ENCODE measurements around the gene TJP3.

Gene TJP3

DNA sequence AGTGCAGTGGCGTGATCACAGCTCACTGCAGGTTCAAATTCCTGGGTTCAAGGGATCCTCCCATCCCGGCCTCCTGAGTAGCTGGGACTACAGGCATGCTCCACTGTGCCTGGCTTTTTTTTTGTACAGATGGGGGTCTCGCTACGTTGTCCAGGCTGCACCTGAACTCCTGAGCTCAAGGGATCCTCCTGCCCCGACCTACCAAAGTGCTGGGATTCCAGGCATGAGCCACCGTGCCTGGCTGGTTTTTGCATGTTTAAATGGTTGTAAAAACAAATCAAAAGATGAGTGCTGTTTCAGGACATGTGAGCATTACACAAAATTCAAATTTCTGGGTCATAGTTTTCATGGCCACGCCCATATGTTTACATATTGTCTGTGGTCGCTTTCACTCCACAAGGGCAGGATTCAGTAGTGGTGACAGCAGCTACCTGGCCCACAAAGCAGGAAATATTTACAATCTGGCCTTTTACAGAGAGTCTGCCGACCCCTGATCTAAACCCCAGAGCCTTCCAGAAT lies 72.7 kb downstream of the TJP3 start:
- Histone ChIP-seq H3K27ac (no peak overlapping the region), H3K9ac (ENCODE audit: insufficient read length) (no peak overlapping the region), H3K4me3 (no peak overlapping the region), H3K9me3 (ENCODE audit: low read depth, low read length) (no peaks in the 10 kb centered on the region), H3K36me3 (ENCODE audit: insufficient read depth, low read length) (no peaks in the 10 kb centered on the region)
- TF ChIP-seq EZH2 (IDR thresholded peaks at IDR 0.05) (no peak), FOXP2 (optimal IDR thresholded peaks at IDR 0.05; ENCODE audit: control extremely low read depth, extremely low read length, insufficient read depth) (no peak), POLR2AphosphoS5 (IDR thresholded peaks at IDR 0.05; ENCODE audit: borderline replicate concordance, low read depth, low read length) (no peak)
- no peak for DNase-seq (ENCODE audit: low read depth, low spot score)

DNA sequence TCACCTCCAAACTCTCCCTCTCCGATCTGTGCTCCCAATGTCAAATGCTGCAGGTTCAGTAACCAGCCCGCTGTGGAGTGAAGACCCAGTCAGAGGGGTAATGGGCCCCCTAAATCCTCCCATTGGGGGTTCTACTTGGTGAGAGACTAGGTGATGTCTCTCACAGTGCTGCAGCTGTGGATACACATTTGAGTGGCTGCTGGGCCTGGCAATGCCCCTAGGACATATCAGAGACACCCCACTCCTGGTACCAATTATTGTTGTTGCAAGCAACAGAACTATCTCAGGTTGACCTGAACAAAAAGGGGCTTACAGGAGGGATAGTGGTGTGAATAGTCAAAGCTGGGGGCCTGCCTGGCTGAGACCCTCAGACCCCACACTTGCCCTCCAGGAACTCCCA lies 73.4 kb downstream of the TJP3 start:
- no peak overlapping the region for H3K9ac ChIP-seq (ENCODE audit: insufficient read length)
- no peak for DNase-seq (ENCODE audit: low read depth, low spot score)
- H3K4me3 ChIP-seq: no peak overlapping the region
- H3K36me3 ChIP-seq (ENCODE audit: insufficient read depth, low read length): no peaks in the 10 kb centered on the region
- no peak overlapping the region for H3K27ac ChIP-seq
- no peak for TF ChIP-seq FOXP2 (optimal IDR thresholded peaks at IDR 0.05; ENCODE audit: control extremely low read depth, extremely low read length, insufficient read depth)
- TF ChIP-seq EZH2 (IDR thresholded peaks at IDR 0.05): no peak
- no peak; the same call in 1 of the 2 replicates for TF ChIP-seq POLR2AphosphoS5 (IDR thresholded peaks at IDR 0.05; ENCODE audit: borderline replicate concordance, low read depth, low read length)
- H3K9me3 ChIP-seq (ENCODE audit: low read depth, low read length): no peaks in the 10 kb centered on the region

DNA sequence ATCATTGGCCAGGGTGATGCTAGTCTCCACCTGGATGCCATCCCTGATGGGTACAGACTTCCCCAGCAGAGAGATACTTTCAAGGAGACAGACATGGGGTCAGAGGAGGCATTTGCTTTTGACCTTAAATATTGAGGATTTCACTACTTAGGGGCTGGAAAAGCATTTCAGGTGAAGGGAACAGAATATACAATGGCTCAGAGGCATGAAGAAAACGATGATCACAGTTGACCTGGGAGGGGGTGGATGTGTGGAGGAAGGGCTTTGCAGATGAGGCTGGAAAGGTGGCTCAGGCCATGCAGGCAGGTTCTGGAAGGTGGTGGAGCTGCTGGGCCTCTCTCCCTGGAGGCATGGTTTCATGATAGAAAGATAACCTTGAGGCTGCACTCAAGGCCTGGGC lies 74.1 kb downstream of the TJP3 start:
- DNase-seq (ENCODE audit: low read depth, low spot score): no peak
- TF ChIP-seq FOXP2 (optimal IDR thresholded peaks at IDR 0.05; ENCODE audit: control extremely low read depth, extremely low read length, insufficient read depth) (no peak), EZH2 (IDR thresholded peaks at IDR 0.05) (no peak), POLR2AphosphoS5 (IDR thresholded peaks at IDR 0.05; ENCODE audit: borderline replicate concordance, low read depth, low read length) (no peak)

DNA sequence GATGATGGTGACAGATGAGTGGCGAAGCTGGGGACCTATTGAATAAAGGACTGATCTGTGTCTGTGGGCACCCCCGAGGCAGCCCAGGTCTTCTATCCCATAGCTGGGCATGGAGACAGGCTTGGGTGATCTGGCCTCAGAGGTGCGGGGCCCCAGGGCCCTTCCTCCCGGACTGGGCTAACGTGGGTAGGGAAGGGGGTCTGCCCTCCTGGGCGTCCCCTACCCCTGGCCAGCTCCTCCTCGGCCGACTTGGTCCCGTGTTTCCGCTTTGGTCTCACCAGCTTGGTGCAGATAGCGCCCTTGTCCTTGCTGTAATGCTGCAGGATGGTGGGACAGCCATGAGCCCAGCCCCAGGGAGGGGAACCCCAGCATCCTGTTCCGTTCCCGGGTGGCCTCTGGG lies 74.7 kb downstream of the TJP3 start:
- no peak overlapping the region for H3K9ac ChIP-seq (ENCODE audit: insufficient read length)
- H3K36me3 ChIP-seq (ENCODE audit: insufficient read depth, low read length): no peaks in the 10 kb centered on the region
- TF ChIP-seq EZH2 (IDR thresholded peaks at IDR 0.05) (no peak), FOXP2 (optimal IDR thresholded peaks at IDR 0.05; ENCODE audit: control extremely low read depth, extremely low read length, insufficient read depth) (no peak), POLR2AphosphoS5 (IDR thresholded peaks at IDR 0.05; ENCODE audit: borderline replicate concordance, low read depth, low read length) (no peak)
- no peak for DNase-seq (ENCODE audit: low read depth, low spot score)
- no peaks in the 10 kb centered on the region for H3K9me3 ChIP-seq (ENCODE audit: low read depth, low read length)
- no peak overlapping the region for H3K27ac ChIP-seq
- H3K4me3 ChIP-seq: no peak overlapping the region

More for the DNA sequence above, 74.1 kb downstream of the TJP3 start:
- no peak overlapping the region for H3K27ac ChIP-seq
- no peaks in the 10 kb centered on the region for H3K36me3 ChIP-seq (ENCODE audit: insufficient read depth, low read length)
- no peak overlapping the region for H3K4me3 ChIP-seq
- H3K9me3 ChIP-seq (ENCODE audit: low read depth, low read length): no peaks in the 10 kb centered on the region
- H3K9ac ChIP-seq (ENCODE audit: insufficient read length): no peak overlapping the region

DNA sequence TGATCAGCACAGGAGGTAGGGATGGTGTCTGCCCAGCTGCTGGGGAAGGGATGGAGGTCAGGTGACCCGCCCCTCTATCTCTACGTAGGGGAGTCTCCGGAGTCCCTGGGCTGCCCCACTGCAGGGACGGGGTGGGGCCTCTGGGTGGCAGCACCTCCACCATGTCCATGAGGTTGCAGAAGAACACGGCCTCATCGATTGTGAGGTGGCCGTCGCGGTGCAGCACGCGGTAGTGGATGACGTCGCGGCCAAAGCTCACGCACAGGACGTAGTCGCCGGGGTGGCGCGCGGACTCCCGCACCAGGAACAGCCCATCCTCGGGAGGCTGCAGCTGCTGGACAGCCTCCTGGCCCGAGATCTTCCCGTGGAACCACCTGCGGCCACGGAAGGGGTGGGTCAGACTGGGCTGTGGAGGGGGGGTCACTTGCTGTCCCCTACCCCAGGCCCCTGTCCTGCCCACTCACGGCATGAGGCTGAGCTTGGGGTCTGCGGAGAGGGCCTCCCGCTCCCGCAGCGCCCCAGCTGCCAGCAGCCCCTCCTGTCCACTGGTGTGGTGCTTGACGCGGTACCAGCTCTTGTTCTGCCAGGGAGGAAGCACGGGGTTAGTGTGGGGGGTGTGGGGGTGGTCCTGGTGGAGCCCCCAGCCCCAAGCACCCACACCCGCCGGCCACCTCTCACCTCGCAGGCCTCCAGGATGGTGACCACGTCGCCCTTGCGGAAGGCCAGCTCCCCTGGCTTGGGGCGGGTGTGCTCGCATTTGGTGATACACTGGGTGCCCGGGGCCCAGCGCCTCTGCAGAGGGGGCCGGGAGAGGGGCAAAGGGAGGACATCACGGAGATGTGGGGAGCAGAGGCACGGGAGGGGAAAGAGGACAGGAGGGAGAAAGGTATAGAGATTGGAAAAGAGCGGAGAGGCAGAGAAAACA lies 75.7 kb downstream of the TJP3 start:
- no peak overlapping the region for H3K4me3 ChIP-seq
- TF ChIP-seq POLR2AphosphoS5 (IDR thresholded peaks at IDR 0.05; ENCODE audit: borderline replicate concordance, low read depth, low read length) (no peak), FOXP2 (optimal IDR thresholded peaks at IDR 0.05; ENCODE audit: control extremely low read depth, extremely low read length, insufficient read depth) (no peak), EZH2 (IDR thresholded peaks at IDR 0.05) (no peak)
- H3K9me3 ChIP-seq (ENCODE audit: low read depth, low read length): no peaks in the 10 kb centered on the region
- H3K27ac ChIP-seq: no peak overlapping the region
- H3K9ac ChIP-seq (ENCODE audit: insufficient read length): no peak overlapping the region
- no peaks in the 10 kb centered on the region for H3K36me3 ChIP-seq (ENCODE audit: insufficient read depth, low read length)
- DNase-seq (ENCODE audit: low read depth, low spot score): no peak

DNA sequence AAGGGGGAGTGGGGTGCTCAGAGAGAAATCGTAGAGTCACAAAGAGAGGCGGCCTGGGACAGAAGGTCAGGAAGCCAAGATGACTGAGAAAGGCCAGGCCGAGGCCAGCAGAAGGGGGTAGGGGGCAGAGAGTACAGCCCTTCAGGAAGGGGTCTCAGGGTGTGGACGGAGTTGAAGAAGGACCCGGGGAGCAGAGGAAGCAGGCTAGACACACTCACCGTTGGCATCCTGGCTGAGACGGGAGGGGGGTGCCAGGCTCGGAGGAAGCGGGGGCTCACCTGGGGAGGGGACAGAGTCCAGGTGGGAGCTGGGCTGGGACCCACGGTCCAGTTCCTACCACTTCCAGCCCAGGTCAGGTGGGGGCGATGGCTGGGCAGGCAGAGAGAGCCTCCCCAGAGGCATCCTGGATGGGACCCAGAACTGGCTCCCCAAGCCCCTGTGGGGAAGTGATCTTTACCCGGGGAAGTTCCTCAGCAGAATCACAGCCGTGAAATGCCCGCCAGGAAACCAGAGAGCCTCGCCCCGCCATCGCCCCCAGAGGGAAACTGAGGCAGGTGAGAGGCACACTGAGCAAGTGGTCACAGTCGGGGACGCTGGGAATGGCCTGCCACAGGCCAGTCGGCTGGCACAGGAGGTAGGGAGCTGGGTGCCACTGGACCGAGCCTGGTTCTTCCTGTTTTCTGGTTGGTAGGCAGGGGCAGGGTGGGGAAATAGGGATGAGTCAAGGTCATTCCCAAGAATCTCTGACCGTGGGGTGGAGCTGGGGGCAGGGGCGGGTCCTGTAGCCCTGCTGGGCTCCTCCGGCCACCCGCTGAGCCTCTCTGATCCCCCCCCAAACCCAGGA lies 76.6 kb downstream of the TJP3 start:
- Histone ChIP-seq H3K9ac (ENCODE audit: insufficient read length) (no peak overlapping the region), H3K9me3 (ENCODE audit: low read depth, low read length) (no peaks in the 10 kb centered on the region), H3K27ac (no peak overlapping the region), H3K4me3 (peak overlapping the region; percentile 72), H3K36me3 (ENCODE audit: insufficient read depth, low read length) (no peaks in the 10 kb centered on the region)
- TF ChIP-seq EZH2 (IDR thresholded peaks at IDR 0.05) (no peak), FOXP2 (optimal IDR thresholded peaks at IDR 0.05; ENCODE audit: control extremely low read depth, extremely low read length, insufficient read depth) (no peak), POLR2AphosphoS5 (IDR thresholded peaks at IDR 0.05; ENCODE audit: borderline replicate concordance, low read depth, low read length) (no peak)
- DNase-seq (ENCODE audit: low read depth, low spot score): no peak

DNA sequence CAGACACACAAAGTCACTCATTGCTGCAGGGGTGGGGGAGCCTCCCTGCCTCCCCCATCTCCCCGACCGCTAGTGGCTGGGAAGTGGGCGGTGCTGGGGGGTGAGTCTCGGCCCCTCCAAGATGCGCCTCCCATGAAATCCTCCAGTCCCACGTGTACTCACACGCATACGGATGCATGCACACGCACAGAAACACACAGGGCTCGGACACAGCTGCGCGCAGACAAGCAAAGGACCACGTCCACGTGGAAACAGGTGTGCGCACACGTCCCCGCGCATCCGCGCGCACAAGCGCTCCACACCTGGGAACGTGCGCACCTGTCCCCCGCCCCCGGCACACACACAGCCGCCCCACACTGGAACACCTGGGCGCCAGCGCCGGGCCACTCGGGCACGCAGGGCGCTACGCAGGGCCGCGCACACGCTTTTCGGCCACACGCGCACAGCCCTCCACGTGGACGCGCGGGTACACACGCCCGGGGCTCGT lies 77.3 kb downstream of the TJP3 start:
- DNase-seq (ENCODE audit: low read depth, low spot score): no peak
- Histone ChIP-seq H3K9me3 (ENCODE audit: low read depth, low read length) (no peaks in the 10 kb centered on the region), H3K36me3 (ENCODE audit: insufficient read depth, low read length) (no peaks in the 10 kb centered on the region), H3K4me3 (peak overlapping the region; percentile 72), H3K27ac (no peak overlapping the region), H3K9ac (ENCODE audit: insufficient read length) (no peak overlapping the region)
- TF ChIP-seq FOXP2 (optimal IDR thresholded peaks at IDR 0.05; ENCODE audit: control extremely low read depth, extremely low read length, insufficient read depth): no peak
- no peak for TF ChIP-seq POLR2AphosphoS5 (IDR thresholded peaks at IDR 0.05; ENCODE audit: borderline replicate concordance, low read depth, low read length)
- no peak for TF ChIP-seq EZH2 (IDR thresholded peaks at IDR 0.05)

All from SK-N-MC (cell line).